ENCODE results near the gene LENEP.

Gene LENEP

GRCh38 chr1:154993572-154994268, at the start of gene LENEP:
Gene LENEP, plus strand, starts transcription at chr1:154993586. Its CDS starts 22 bp downstream, at chr1:154993608.
- DNase-seq (ENCODE audit: low read depth in 1 of 2, low spot score in 1 of 2) = no peak

GRCh38 chr1:154943649-154944400, 49.6 kb upstream of the LENEP start:
- DNase-seq (ENCODE audit: low read depth in 1 of 2, low spot score in 1 of 2) = no peak

- DNase-seq (ENCODE audit: low read depth in 1 of 2, low spot score in 1 of 2) = no peak
Measured at GRCh38 chr1:154944401-154945159, 48.8 kb upstream of the LENEP start.

GRCh38 chr1:154945160-154945961, 48.0 kb upstream of the LENEP start:
- no peak for DNase-seq (ENCODE audit: low read depth in 1 of 2, low spot score in 1 of 2)

GRCh38 chr1:154945962-154946850, 47.2 kb upstream of the LENEP start:
- DNase-seq (ENCODE audit: low read depth in 1 of 2, low spot score in 1 of 2) = no peak

GRCh38 chr1:154948079-154948478, 45.3 kb upstream of the LENEP start:
- no peak for DNase-seq (ENCODE audit: low read depth in 1 of 2, low spot score in 1 of 2)

GRCh38 chr1:154951901-154952657, 41.3 kb upstream of the LENEP start:
- peak in 1 of 2 donors; percentile 56 for DNase-seq (ENCODE audit: low read depth in 1 of 2, low spot score in 1 of 2)

GRCh38 chr1:154952664-154953063, 40.7 kb upstream of the LENEP start:
- DNase-seq (ENCODE audit: low read depth in 1 of 2, low spot score in 1 of 2) = no peak

- DNase-seq (ENCODE audit: low read depth in 1 of 2, low spot score in 1 of 2) = no peak
Measured at GRCh38 chr1:154953611-154954038, 39.8 kb upstream of the LENEP start.

GRCh38 chr1:154954541-154954940, 38.8 kb upstream of the LENEP start:
- no peak for DNase-seq (ENCODE audit: low read depth in 1 of 2, low spot score in 1 of 2)

- DNase-seq (ENCODE audit: low read depth in 1 of 2, low spot score in 1 of 2) = peak in 1 of 2 donors; percentile 74
Measured at GRCh38 chr1:154955039-154955717, 38.2 kb upstream of the LENEP start.

- peak; percentile 52 to 76 for DNase-seq (ENCODE audit: low read depth in 1 of 2, low spot score in 1 of 2)
Measured at GRCh38 chr1:154955718-154956543, 37.5 kb upstream of the LENEP start, which contains the start of gene PBXIP1. Gene PBXIP1, minus strand, starts transcription at chr1:154956099. Its CDS starts 2,378 bp downstream, at chr1:154953721.

- no peak for DNase-seq (ENCODE audit: low read depth in 1 of 2, low spot score in 1 of 2)
Measured at GRCh38 chr1:154956544-154956941, 36.8 kb upstream of the LENEP start.

GRCh38 chr1:154957091-154957657, 36.2 kb upstream of the LENEP start:
- no peak for DNase-seq (ENCODE audit: low read depth in 1 of 2, low spot score in 1 of 2)

GRCh38 chr1:154958036-154958435, 35.4 kb upstream of the LENEP start:
- DNase-seq (ENCODE audit: low read depth in 1 of 2, low spot score in 1 of 2) = no peak

GRCh38 chr1:154958681-154959425, 34.5 kb upstream of the LENEP start:
- no peak for DNase-seq (ENCODE audit: low read depth in 1 of 2, low spot score in 1 of 2)

- DNase-seq (ENCODE audit: low read depth in 1 of 2, low spot score in 1 of 2) = no peak
Measured at GRCh38 chr1:154959426-154959780, 34.0 kb upstream of the LENEP start.
